ENCODE measurements around the gene SBF1.
"Not testable (repeated sequence)": the region's sequence is repeated elsewhere in the genome, so short reads cannot be mapped to it uniquely, and the experiment has no call there.

Gene SBF1

DNA sequence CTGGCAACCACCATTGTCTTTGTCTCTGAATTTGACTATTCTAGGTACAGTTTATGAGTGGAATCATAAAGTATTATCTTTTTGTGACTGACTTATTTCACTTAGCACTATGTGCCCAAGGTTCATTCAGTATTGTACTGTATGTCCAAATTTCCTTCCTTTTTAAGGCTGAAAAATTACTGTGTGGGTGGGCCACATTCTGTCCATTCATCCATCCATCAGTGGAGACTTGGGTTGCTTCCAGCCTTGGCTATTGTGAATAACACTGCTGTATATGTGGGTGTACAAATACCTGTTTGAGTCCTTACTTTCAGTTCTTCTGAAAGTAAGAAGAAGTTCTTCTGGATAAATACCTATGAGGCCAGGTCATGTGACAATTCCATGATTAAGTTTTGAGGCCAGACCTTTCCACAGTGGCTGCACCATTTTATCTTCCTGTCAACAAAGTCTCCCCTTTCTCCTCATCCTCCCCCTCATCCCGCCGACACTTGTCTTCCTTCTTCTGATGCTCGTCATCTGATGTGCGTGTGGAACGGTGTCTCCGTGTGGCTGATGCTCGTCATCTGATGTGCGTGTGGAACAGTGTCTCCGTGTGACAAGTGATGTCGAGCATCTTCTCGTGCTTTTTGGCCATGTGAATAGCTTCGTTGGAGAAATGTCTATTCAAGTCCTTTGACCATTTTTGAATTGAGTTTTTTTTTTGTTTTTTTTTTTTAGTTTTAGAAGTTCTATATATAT, 49.5 kb downstream of the SBF1 start:
- DNase-seq (ENCODE audit: low read depth): no peak

DNA sequence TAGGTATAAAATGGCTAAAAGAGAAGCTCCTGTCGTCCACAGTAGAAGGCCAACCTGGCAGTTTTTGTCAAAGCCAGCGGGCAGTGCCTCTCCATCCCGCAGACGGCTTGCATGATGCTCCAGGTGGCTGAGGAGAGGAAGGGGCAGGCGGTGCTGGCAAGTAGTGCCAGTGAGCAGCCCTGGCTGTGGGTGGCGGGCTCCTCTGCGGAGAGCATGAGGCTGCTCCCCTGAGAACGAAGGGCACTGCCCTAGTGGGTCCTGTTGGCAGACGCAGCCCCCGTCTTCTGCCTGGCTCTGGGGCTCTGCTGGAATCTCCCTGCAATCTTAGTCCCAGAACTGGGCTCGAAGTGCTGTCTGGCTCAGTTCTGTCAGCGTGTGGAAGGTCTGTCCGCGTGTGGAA, 50.9 kb downstream of the SBF1 start:
- DNase-seq (ENCODE audit: low read depth): no peak

DNA sequence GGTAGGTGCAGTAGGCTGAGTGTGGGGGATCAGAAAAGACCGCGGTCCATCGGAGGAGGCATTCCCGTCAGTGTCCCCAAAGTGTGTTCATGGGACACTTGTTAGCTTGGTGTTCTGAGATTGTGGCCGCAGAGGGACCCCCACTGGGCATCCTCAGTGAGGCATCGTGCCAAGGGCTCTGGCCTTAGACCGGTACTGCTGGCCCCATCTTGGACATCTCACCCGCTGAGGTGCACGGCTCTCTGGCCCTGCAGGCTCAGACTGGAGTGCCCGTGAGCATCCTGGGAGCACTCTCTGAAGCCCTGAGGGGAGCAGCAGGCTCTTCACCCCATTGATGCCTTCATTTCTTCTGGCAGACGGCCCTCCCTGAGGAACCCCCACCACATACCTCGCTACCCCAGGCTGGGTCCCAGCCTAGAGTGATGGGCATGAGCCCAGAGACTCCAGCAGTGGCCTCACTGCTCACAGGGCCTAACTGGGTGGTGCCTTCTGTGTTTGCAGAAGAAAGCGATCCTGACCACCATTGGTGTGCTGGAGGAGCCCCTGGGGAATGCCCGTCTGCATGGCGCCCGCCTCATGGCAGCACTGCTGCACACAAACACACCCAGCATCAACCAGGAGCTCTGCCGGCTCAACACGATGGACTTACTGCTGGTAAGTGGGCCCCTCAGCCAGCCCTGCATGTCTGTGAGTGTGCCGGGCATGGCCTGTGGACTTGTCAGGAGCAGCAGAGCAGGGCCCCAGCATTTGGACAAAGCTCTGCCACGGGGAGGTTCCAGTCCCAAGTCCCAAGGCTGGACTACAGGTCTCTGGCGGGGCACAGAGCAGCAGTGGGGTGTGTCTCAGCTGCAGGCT, 51.6 kb downstream of the SBF1 start:
- no peak for DNase-seq (ENCODE audit: low read depth)

DNA sequence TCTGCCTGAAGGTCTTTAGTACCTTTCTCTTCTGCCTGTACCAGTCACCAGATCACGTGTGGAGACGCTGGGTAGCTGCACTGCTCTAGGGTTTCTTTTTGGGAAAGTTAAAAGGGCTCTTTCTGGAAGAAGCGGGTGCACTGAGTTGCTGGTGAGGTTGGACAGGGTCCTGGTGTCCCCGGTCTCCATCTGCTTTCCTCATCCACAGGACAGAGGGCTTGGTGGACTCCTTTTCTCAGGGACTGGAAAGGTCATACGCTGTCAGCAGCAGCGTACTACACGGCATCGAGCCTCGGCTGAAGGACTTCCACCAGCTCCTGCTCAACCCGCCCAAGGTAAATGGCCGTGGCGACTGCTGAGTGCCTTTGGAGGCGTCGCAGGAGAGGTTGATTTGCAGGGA, 52.8 kb downstream of the SBF1 start:
- no peak for DNase-seq (ENCODE audit: low read depth)

DNA sequence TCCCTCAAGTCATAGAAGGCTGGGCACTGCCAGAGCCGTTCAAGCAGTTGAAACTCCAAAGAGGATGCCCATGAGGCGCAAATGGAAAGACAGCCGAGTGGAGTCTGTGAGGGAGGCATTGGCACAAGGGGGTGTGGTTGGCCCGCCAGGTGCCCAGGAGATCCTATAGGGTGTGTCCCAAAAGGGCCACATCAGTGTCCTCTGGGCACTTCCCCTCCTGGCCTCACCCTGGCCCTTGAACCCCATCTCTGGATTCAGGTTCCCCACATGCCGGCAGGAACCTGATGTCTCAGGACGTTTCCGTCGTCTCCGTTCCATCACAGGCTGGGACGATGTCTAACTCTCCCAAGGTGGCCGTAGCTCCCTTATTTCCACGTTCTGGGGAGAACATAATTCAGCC, 54.3 kb downstream of the SBF1 start:
- DNase-seq (ENCODE audit: low read depth): no peak

DNA sequence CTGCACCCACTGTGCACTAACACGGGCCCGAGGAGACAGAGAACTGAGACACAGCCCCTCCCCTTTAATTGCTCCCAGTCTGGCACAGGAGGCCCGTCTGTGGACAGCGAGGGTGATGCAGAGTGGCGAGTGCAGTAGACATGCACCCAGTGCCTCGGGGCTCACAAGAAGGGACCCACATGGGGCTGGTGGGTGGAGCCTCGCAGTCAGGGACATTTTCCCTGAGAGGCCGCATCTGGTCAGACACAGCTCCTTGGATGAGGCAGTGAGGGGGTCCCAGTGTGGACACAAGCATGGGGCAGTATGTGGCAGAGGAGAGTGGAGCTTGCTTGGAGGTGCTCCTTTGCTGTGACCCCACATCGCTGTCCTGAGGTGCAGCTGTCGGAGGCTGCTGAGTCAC, 54.8 kb downstream of the SBF1 start:
- no peak for DNase-seq (ENCODE audit: low read depth)

DNA sequence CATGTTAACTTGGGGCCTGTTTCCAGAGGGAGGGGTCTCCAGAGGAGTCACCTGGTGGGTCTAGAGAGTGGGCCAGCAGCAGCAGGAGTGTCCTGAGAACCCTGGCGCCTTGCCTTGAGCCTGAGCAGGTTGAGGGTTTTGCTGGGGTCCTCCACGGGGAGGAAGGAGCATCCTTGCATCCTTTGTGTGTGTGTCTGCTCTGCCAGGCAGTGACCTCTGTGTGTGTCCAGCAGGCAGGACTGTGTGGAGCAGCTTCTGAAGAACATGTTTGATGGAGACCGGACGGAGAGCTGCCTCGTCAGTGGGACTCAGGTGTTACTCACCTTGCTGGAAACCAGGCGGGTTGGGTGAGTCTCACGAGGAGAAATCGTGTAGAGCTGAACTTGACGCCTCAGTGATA, 55.7 kb downstream of the SBF1 start:
- DNase-seq (ENCODE audit: low read depth): no peak

DNA sequence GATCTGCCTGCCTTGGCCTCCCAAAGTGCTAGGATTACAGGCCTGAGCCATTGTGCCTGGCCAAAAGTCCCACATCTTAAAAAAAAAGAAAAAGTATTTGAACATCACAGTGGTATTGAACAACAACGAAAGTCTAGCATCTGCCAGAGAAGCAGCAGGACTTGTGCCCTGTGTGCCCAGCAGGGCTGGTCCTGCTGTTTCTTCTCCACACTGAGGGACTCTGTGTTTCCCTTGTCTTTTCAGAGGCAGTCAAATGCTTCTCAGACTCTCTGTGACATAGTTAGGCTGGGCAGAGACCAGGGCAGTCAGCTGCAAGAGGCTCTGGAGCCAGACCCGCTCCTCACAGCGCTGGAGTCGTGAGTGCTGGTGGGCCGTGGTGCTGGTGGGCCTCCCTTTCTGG, 56.2 kb downstream of the SBF1 start:
- no peak for DNase-seq (ENCODE audit: low read depth)

DNA sequence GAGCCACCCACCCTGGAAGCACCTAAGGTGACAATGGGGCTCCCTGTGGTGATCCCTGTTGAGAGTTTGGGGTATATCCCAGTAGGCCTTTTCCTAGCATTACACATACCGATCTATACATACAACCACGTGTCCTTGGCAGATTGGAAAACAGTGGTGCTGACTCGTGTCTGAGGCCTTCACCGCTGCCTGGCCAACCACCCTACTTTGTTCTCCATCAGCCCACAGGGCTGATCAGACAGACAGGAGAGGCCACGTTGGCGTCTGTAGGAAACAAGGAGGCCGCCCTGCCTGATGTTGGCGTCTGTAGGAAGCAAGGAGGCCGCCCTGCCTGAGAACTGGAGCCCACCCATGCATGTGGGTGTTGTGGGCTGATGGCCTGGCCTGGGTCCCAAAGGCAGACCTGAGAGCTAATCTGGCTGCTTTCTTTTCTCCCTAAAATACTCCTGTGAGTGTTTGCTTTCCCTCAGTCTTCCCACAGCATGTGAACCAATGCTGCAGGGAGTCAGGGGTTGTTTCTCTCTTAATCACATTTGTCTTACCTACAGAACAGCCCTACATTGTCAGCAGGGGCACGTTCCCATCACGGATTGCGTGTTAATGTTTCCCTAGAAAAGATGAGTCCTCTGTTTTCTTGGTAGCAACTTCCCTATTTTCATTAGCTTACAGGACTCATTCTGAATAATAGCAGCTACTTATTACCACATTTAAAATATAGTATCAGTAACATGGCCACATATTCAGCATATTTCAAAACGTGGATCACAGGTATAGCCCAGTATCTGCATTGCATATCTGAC, 57.2 kb downstream of the SBF1 start:
- no peak for DNase-seq (ENCODE audit: low read depth)

DNA sequence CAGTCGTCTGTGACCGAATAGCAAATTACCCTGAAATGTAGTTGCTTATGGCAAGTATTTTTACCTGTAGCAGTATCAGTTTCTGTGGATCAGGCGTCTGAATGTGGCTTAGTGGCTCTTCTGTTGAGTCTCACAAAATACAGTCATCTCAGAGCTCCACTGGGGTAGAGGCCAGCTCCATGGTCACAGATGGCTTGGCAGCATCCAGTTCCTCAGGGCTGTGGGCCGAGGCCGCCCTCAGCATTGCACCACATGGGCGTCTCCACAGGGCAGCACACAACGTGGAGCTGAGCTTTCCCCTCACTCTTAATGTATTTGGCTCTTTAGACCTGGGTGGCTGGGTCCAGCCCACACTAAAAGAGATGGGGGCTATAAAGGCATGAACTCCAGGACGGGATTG, 57.8 kb downstream of the SBF1 start:
- no peak for DNase-seq (ENCODE audit: low read depth)

DNA sequence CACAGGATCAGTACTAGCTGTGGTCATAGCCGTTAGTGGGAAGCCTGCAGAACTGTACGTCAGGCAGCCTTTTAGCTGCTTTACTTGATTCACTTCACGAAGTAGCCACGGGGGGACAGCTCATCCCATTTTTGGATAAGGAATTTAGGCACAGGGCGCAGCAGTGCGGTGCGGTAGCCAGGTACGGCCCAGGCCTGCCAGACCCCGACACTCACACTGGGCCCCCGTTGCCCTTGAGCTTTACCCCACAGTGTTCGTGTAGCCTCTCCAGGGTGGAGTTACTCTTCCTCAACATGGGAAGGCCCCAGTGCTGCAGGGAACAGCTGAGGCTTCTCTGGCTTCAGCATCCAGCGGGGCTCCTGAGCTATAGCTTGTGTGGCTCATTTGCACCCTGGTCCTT, 59.4 kb downstream of the SBF1 start:
- no peak for DNase-seq (ENCODE audit: low read depth)

DNA sequence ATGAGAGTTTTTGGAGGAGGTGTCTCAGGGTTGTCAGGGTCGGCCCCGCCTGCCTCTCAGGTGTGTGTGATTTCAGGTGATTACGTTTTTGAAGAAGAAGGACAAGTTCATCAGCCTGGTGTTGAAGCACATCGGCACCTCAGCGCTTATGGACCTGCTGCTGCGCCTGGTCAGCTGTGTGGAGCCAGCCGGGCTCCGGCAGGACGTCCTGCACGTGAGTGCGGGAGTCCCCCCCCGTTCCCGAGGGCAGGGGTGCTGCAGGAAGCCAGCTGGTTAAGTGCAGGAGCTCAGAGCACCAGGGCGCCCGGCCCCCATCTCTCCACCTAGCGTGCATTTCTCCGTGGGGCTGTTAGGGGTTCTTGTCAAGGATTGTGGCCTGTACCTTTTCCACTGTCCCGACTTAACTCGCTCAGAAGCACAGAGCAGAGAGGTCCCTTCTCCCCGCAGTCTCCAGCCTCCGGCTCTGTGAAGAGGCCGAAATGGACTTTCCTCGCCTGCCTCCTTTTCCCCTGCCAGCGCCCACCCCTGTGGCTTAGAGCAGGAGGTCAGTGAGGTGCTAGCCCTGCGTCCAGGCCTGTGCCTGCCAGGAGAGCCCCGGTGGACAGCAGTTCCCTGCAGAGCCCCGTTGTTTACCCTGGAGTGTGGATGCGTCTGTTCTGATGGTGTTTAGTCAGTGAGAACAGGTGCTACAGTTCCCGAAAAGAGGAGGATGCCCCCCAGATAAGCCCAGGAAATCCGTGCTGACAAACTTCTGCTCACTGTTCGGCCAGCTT, 60.2 kb downstream of the SBF1 start:
- no peak for DNase-seq (ENCODE audit: low read depth)

DNA sequence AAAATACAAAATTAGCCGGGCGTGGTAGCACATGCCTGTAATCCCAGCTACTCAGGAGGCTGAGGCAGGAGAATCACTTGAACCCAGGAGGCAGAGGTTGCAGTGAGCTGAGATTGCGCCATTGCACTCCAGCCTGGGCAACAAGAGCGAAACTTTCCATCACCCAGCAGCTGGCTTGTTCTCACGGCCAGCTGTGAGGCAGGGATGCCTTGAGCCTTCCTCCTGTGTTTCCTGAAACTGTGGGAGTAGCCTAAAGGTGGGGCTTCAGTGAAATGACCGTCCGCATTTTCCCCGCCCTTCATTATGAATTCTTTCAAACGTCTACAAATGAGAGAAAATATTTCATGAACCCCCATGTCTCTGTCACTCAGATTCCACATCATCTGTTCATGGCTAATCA, 65.9 kb downstream of the SBF1 start:
- not testable (repeated sequence) for DNase-seq (ENCODE audit: low read depth)

DNA sequence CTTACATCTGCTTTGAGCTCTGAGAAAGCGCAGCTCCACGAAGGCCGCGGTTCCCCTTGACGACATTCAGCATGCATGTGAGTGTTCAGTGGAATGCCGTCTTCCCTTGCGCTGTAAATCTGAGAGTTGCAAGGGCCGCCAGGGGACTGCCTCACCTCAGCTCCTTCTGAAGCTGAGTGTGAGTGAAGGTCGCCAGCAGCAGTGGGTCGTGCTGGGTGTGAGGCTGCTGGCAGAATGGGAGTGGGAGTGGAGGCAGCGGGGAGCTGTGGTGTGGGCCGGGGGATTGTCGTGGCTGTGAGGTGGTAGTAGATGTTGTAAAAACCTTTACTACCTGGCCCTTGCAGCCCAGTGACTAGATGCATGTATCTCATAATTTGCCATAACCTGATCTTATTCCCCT, 66.5 kb downstream of the SBF1 start:
- DNase-seq (ENCODE audit: low read depth): no peak

DNA sequence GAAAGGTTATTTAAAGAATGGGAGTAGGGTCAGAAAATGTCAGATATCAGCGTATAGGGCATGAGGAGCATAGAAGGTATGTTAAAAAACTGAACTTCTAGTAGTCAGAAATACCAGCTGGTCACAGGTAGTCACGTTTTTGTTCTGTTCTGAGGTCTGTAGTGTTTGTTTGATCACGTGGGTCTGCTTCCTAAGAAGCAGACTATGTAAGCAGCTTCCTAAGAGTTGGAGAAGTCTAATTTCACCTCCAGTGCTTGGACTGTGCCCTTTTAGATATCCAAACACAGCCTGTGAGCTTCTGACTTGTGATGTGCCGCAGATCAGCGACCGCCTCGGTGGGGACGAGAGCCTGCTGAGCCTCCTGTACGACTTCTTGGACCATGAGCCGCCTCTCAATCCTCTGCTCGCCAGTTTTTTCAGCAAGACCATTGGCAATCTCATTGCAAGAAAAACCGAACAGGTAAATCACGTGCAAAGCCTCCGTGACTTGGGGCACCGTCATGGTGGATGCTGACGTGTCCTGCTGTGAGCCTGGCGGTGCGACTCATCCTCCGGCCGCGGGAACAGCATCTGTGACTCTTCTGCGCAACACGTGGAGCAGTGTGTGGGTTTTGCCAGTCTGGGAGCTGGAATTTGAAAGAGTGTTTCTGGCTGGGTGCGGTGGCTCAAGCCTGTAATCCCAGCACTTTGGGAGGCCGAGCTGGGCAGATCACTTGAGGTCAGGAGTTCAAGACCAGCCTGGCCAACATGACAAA, 68.2 kb downstream of the SBF1 start:
- no peak for DNase-seq (ENCODE audit: low read depth)

DNA sequence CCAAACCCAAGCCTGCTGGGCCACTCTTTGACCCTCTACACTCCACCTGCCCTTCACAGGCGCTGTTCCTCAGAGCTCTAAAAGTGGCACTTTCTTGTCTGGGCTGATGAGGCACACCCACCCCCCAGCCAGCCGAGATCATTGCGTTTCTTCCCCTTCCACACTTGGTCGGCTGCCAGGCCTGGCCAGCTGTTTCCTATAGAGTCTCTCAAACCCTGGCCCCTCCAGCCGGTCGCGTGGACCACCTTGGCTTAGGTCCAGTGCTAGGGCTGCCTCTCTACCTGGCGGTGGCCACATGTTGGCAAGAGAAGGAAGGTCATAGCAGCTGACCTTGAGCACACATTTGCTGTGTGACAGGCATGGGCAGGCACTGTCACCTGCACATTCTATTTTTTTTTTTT, 71.1 kb downstream of the SBF1 start:
- no peak for DNase-seq (ENCODE audit: low read depth)

DNA sequence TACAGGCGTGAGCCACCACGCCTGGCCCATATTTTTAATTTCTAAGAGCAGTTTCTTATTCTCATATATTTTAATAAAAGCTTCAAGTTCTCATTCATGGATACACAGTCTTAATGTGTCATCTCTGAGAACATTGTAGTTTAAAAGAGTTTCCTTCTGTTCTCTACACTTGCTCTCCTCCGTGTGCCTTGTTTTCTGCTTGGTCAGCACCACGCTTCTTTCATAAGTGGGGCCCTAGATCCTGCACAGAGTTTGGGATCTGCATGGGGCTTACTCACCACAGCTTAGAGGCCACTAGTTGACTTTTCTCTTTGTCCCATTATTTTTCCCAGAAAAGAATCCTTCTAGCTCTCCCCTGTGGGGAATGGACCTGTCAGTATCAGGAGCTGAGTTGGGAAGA, 72.9 kb downstream of the SBF1 start:
- no peak for DNase-seq (ENCODE audit: low read depth)

DNA sequence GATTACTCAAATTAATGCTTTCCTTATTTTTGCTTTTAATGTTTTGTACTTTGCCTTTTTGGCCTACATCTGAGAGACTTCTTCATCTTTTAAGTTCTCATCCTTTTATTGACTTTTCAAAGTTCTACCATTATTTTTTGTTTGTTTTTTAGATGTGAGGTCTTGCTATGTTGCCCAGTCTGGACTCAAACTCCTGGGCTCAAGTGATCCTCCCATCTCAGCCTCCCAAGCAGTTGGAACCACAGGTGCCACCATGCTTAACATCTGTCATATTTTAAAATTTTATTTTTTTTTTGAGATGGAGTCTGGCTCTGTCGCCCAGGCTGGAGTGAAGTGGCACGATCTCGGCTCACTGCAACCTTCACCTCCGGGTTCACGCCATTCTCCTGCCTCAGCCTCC, 73.9 kb downstream of the SBF1 start:
- DNase-seq (ENCODE audit: low read depth): no peak

DNA sequence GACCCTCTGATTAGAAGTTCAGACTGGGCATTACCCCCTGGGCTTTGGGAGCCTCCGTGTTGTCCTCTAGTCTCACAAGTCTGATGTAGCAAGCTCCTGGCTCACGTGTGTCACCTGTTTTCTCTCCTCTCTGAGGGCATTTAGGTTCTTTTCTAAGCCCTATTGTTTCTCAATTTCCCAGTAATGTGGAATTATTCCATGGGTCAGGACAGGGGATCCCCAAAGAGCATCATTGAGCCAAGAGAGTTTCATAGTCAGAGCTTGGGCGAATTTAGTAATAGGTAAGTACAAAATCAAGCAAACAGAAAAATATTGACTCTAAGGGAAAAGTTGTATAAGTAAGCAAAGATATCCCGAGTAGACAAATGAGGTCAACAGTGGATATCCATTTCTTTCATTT, 74.4 kb downstream of the SBF1 start:
- no peak for DNase-seq (ENCODE audit: low read depth)

DNA sequence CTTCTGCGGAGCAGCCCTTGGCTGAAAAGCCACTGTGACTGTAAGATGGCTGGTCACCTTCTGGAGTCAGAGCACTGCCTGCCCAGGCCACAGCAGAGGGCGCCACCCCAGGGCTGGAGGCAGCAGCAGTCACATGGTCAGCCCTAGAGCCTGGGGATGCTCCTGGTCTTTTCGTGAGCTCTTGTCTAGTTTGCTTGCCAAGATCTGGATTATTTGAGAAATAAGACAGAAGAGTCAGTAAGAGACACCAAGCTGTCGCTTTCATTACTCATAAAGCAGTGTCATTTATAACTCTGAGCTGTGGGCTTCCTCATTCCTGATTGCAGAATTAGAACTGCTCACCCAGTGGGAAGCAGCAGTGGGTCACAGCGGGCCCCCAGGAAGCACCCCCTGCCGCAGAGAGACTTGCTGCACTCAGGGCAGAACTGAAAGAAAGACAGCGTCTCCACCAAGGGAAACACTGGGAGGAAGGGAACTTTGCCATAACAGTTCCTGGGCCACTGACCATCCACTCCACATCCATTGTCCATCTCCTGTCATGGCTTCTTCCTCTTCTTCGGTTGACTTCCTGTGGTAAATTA, 75.0 kb downstream of the SBF1 start:
- peak; percentile 6 for DNase-seq (ENCODE audit: low read depth)
